HG03066 (cell line): Measurements from ENCODE around the gene SLC1A2.

ENCODE experiments used
- ATAC-seq: cut with Tn5 transposase; IDR thresholded peaks from one replicate; pipeline ENCODE4 v1.9.1; 2021; ENCODE audit warnings: low read depth; ENCODE audit not compliant: unreplicated experiment

Gene SLC1A2

DNA sequence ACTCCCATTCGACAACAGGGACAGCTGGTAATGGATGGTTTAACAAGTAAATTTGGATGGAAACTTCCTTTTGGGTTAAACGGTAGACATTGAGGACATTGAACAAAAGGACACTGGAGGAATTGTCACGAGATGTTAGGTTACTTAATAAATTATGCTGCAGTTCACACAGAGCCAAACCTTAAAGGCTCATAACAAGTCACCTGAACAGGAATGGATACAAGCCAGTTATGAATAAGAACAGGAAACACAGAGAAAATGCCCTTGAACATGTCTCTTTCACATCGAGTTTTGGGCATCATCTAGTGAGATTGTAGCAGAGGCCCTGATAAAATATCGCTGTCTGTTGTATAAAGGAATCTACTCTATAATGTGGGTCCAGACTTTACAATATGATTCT, 214.7 kb downstream of the SLC1A2 start:
- ATAC-seq, result no peak
